K562 (cell line): Measurements from ENCODE around the gene SEMA6D. TPM values are rescaled to one million over a fixed set of nuclear protein-coding genes. Genes with fewer than 3 reads are reported as not detected.
A peak's percentile ranks its signal among the peaks of the same experiment; 100 is the strongest.

Source experiments
- ATAC-seq: fragments of 200-7000 bp; cut with Tn5 transposase; 3 replicates; pipeline ENCODE4 v1.9.1; 2020; ENCODE audit warnings: moderate library complexity
- BruUV-seq: library from RNA; stranded (reverse); fragments of 400-500 nt; replicated peaks from 2 replicates; lab custom pipeline; 2021; lab: Mats Ljungman, UMichigan
- CTCF ChIA-PET: fragments of 300-600 bp; formaldehyde crosslinking; extraction: SDS; loops from one replicate; lab custom pipeline; 2021; ENCODE audit warnings: low intra/inter-chr PET ratio; lab: Yijun Ruan, JAX
- POLR2A ChIA-PET: fragments of 300-600, 350-650 bp; sonication (Branson Sonifier 250); formaldehyde crosslinking; extraction: SDS; loops from one replicate; lab custom pipeline; 2021; ENCODE audit warnings: antibody characterized with exemption, inconsistent platforms; lab: Yijun Ruan, JAX
- DNase-seq, 4 experiments: peaks; one replicate each; pipeline versions ENCODE4 v3.0.0 to v3.0.0-alpha.2; 2011 to 2018; ENCODE audit warnings: low spot score in 3 of 4, mixed read lengths in 3 of 4; ENCODE audit errors: extremely low read depth in 1 of 4
- FAIRE-seq: peaks from 2 replicates; lab custom pipeline; 2011; peaks lifted over from hg19 to GRCh38; lab: Jason Lieb, UNC
- H2AFZ ChIP-seq: 2 replicates; pipeline ENCODE4 v1.6.0; 2011; ENCODE audit warnings: low read depth, low read length, control low read depth, inconsistent platforms
- H3K27ac ChIP-seq: fragments of 200-600 bp; 3 replicates; pipeline ENCODE4 v1.8.0; 2011; ENCODE audit warnings: low read depth, mild to moderate bottlenecking, control low read depth, inconsistent platforms, low read length, moderate library complexity, mixed read lengths; ENCODE audit errors: extremely low read depth
- H3K27me3 ChIP-seq, 2 experiments: fragments of 300-600 bp in 1 of 2; 2 replicates in 1 of 2; 3 replicates in 1 of 2; pipeline versions ENCODE4 v1.6.0 to v1.8.0; 2011; ENCODE audit warnings: inconsistent platforms in 2 of 2, low read length in 2 of 2, mild to moderate bottlenecking in 1 of 2, mixed read lengths in 1 of 2, moderate library complexity in 1 of 2; ENCODE audit not compliant: control insufficient read depth in 2 of 2, insufficient read depth in 2 of 2
- H3K36me3 ChIP-seq: fragments of 300-600 bp; 3 replicates; pipeline ENCODE4 v1.8.0; 2011; ENCODE audit warnings: mild to moderate bottlenecking, low read length, inconsistent platforms; ENCODE audit not compliant: control insufficient read depth, insufficient read depth
- H3K4me1 ChIP-seq, 2 experiments: fragments of 200-600 bp in 1 of 2; replicated peaks in 1 of 2; 2 replicates in 1 of 2; 3 replicates in 1 of 2; pipeline versions ENCODE4 v1.5.1 to v1.8.0; 2011; ENCODE audit warnings: inconsistent platforms in 2 of 2, low read length in 2 of 2, mild to moderate bottlenecking in 1 of 2, mixed read lengths in 1 of 2, moderate library complexity in 1 of 2; ENCODE audit not compliant: control insufficient read depth in 2 of 2, insufficient read depth in 2 of 2
- H3K4me2 ChIP-seq: 2 replicates; pipeline ENCODE4 v1.6.1; 2011; ENCODE audit warnings: low read length, control low read depth, inconsistent platforms, mixed read lengths; ENCODE audit not compliant: insufficient read depth
- H3K4me3 ChIP-seq: fragments of 200-600 bp; sonication (generic), shearing (Covaris generic); 2 replicates; pipeline ENCODE4 v1.5.1; 2016; ENCODE audit warnings: control low read depth, inconsistent platforms
- H3K79me2 ChIP-seq: fragments of 200-600 bp; 3 replicates; pipeline ENCODE4 v1.8.0; 2011; ENCODE audit warnings: low read length, inconsistent platforms; ENCODE audit not compliant: control insufficient read depth, insufficient read depth
- H3K9ac ChIP-seq, 2 experiments: 2 replicates each; pipeline versions ENCODE4 v1.6.0 to v1.6.1; 2011; ENCODE audit warnings: low read depth in 2 of 2, low read length in 2 of 2, control low read depth in 1 of 2, inconsistent platforms in 1 of 2, mild to moderate bottlenecking in 1 of 2, mixed read lengths in 1 of 2; ENCODE audit not compliant: insufficient read depth in 1 of 2
- H3K9me1 ChIP-seq: one replicate; pipeline ENCODE4 v1.6.0; 2011; ENCODE audit warnings: inconsistent platforms, mild to moderate bottlenecking, low read length, moderate library complexity; ENCODE audit not compliant: control insufficient read depth, insufficient read depth
- H3K9me3 ChIP-seq: replicated peaks from 2 replicates; pipeline ENCODE4 v1.5.1; 2011; ENCODE audit warnings: low read depth, low read length, inconsistent platforms; ENCODE audit not compliant: control insufficient read depth, insufficient read depth
- H4K20me1 ChIP-seq: replicated peaks from 2 replicates; pipeline ENCODE4 v1.6.1; 2011; ENCODE audit warnings: low read length, inconsistent platforms, mixed read lengths; ENCODE audit not compliant: control insufficient read depth, insufficient read depth
- CLOCK ChIP-seq: fragments of 250-450 bp; sonication (Bioruptor Pico); IDR thresholded peaks from 2 replicates; pipeline ENCODE4 v1.4.0; 2020; ENCODE audit warnings: mild to moderate bottlenecking, moderate library complexity, borderline replicate concordance
- CREB1 ChIP-seq, 2 experiments: sonication (generic) in 1 of 2; formaldehyde crosslinking in 1 of 2; IDR thresholded peaks; 2 replicates each; pipeline versions ENCODE4 v1.6.1 to v1.8.0; 2012 to 2022; ENCODE audit warnings: inconsistent platforms in 1 of 2, mild to moderate bottlenecking in 1 of 2, missing genetic modification reagents in 1 of 2, moderate library complexity in 1 of 2
- ELK3 ChIP-seq: fragments of 450-650 bp; formaldehyde crosslinking; IDR thresholded peaks from 2 replicates; pipeline ENCODE4 v1.4.0; 2020; ENCODE audit warnings: mild to moderate bottlenecking
- HLTF ChIP-seq: fragments of 450-650 bp; IDR thresholded peaks from 2 replicates; pipeline ENCODE4 v1.6.1; 2016
- MAFF ChIP-seq: IDR thresholded peaks from 2 replicates; pipeline ENCODE4 v1.6.1; 2012; ENCODE audit warnings: low read length, improper control_type of control experiment
- RAD21 ChIP-seq, 2 experiments: fragments of 250-450 bp in 1 of 2; fragments of 450-650 bp in 1 of 2; sonication (Bioruptor Pico) in 1 of 2; formaldehyde crosslinking in 1 of 2; IDR thresholded peaks in 1 of 2; conservative IDR thresholded peaks in 1 of 2; 2 replicates each; pipeline versions ENCODE4 v1.4.0 to v1.8.0; 2020 to 2022; ENCODE audit warnings: mild to moderate bottlenecking in 2 of 2, moderate library complexity in 1 of 2
- SREBF1 ChIP-seq: fragments of 150-350 bp; IDR thresholded peaks from 2 replicates; pipeline ENCODE4 v1.6.1; 2014; ENCODE audit warnings: antibody characterized with exemption, low read depth, low read length, borderline replicate concordance
- ZNF140 ChIP-seq: fragments of 250-450 bp; sonication (Bioruptor Pico); IDR thresholded peaks from 2 replicates; pipeline ENCODE4 v1.8.0; 2021; ENCODE audit warnings: moderate library complexity, mild to moderate bottlenecking, inconsistent platforms
- ZNF175 ChIP-seq: fragments of 200-800 bp; sonication (Bioruptor generic); IDR thresholded peaks from 2 replicates; pipeline ENCODE4 v1.6.1; 2016; ENCODE audit warnings: low read depth, mild to moderate bottlenecking, missing genetic modification characterization, missing compliant biosample characterization
- ZNF398 ChIP-seq: fragments of 250-450 bp; sonication (Bioruptor Pico); IDR thresholded peaks from 2 replicates; pipeline ENCODE4 v1.8.0; 2021; ENCODE audit warnings: moderate library complexity, mild to moderate bottlenecking, inconsistent platforms
- ZNF655 ChIP-seq: fragments of 250-450 bp; sonication (Bioruptor Pico); IDR thresholded peaks from 2 replicates; pipeline ENCODE4 v1.5.0; 2021
- in situ Hi-C: fragments of 300-500 bp; cut with MboI; formaldehyde crosslinking; loops from 4 replicates; pipeline ENCODE4 v1.15.0; 2018; ENCODE audit warnings: inconsistent platforms, mixed read lengths
- intact Hi-C: fragments of 100-400 bp; cut with micrococcal nuclease; formaldehyde crosslinking; loops from 2 replicates; pipeline ENCODE4 v1.14.2; 2022
- polyA plus RNA-seq, 8 experiments: library from polyadenylated mRNA; depleted of rRNA in 4 of 8; stranded (reverse) in 5 of 8; unstranded in 3 of 8; fragments of >200 nt; fragmentation: Nextera tagmentation in 2 of 8; fragmentation: Illumina TruSeq in 1 of 8; extraction: Ambion mirVana in 2 of 8; extraction: Trizol in 1 of 8; gene quantifications; 2 replicates each; pipeline versions ENCODE4 v1.2.1 to v1.2.3, GENCODE V29; 2011 to 2014; ENCODE audit warnings: inconsistent platforms in 1 of 8, missing spikeins in 1 of 8
- total RNA-seq, 7 experiments: library from RNA; depleted of rRNA in 6 of 7; stranded (reverse); fragments of >200 nt in 6 of 7; fragmentation: Illumina TruSeq in 2 of 7; extraction: Trizol in 2 of 7; gene quantifications; 2 replicates each; pipeline versions ENCODE4 v1.2.1 to v1.2.3, GENCODE V29; 2011 to 2021; ENCODE audit warnings: low replicate concordance in 1 of 7
- TF ChIP-seq, protein P1 (sequence below): fragments of 450-650 bp; IDR thresholded peaks from one replicate; pipeline ENCODE4 v1.6.1; 2018; ENCODE audit warnings: mild to moderate bottlenecking, moderate library complexity; ENCODE audit not compliant: partially characterized antibody

The SEMA6D gene
- total and polyA plus RNA-seq, 9 of the 15 experiments (the other 6 are each of a cell fraction or from before 2014, with no cell fraction given) = not detected

GRCh38 chr15:47711655-47712054, 5.7 kb upstream of the SEMA6D start:
- no peaks in the 10 kb centered on the region for H3K9me1 ChIP-seq
- H3K9me3 ChIP-seq = no peaks in the 10 kb centered on the region
- ATAC-seq (no peak), DNase-seq (peak in 1 of 4 experiments; percentile 2), FAIRE-seq (no peak)
- H4K20me1 ChIP-seq = no peaks in the 10 kb centered on the region
- no peaks in the 10 kb centered on the region for H3K36me3 ChIP-seq
- H3K4me3 ChIP-seq = no peak overlapping the region
- intact Hi-C loops (no loop called here), in situ Hi-C loops (no loop called here)
- POLR2A ChIA-PET = no interaction called here
- no peak overlapping the region for H3K9ac ChIP-seq
- no TSS peak for BruUV-seq
- H3K27ac ChIP-seq = no peak overlapping the region
- H3K27me3 ChIP-seq = no peaks in the 10 kb centered on the region
- no peak overlapping the region for H2AFZ ChIP-seq
- no peak overlapping the region for H3K4me2 ChIP-seq
- CTCF ChIA-PET = no interaction called here
- H3K4me1 ChIP-seq = no peaks in the 10 kb centered on the region
- no peaks in the 10 kb centered on the region for H3K79me2 ChIP-seq
- TF ChIP-seq ZNF175 (no peak), ZNF398 (no peak), ZNF655 (CRISPR knock-in tag) (no peak), ZNF140 (CRISPR knock-in tag) (no peak), SREBF1 (no peak), CREB1 (IDR thresholded peaks at IDR 0.05) (no peak), CREB1 (CRISPR knock-in tag; IDR thresholded peaks at IDR 0.05) (no peak), HLTF (no peak), ELK3 (CRISPR knock-in tag) (no peak), CLOCK (no peak), RAD21 (CRISPR knock-in tag; conservative IDR thresholded peaks at IDR 0.05 in 1 of 2, IDR thresholded peaks at IDR 0.05 in 1 of 2) (peak in 1 of 2 experiments; percentile 25; a peak in 1 of 4 replicates), MAFF (no peak)
- TF ChIP-seq, protein P1, sequence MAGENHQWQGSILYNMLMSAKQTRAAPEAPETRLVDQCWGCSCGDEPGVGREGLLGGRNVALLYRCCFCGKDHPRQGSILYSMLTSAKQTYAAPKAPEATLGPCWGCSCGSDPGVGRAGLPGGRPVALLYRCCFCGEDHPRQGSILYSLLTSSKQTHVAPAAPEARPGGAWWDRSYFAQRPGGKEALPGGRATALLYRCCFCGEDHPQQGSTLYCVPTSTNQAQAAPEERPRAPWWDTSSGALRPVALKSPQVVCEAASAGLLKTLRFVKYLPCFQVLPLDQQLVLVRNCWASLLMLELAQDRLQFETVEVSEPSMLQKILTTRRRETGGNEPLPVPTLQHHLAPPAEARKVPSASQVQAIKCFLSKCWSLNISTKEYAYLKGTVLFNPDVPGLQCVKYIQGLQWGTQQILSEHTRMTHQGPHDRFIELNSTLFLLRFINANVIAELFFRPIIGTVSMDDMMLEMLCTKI = no peak
